ENCODE results near the gene OAS1.

The OAS1 gene

DNA sequence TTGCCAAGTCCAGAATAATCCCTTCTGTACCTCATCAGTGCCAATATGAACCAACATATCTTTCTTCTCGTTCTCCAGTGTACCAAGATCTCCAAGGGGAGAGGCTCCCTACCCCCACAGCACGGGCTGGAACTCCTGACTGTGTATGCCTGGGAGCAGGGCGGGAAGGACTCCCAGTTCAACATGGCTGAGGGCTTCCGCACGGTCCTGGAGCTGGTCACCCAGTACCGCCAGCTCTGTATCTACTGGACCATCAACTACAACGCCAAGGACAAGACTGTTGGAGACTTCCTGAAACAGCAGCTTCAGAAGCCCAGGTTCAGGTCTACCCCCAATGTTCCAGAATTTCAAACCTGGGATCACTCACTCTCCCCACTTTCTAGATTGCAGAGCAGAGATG is 61.1 kb downstream of the OAS1 start:
- DNase-seq: no peak

Data from OCI-M1 (cell line).